Stomach (tissue), 4 donors: ENCODE results near the gene ADH7.

Source experiments
- CTCF ChIP-seq, 7 experiments: fragments of 450-650 bp in 4 of 7; fragments of 200-600 bp in 3 of 7; sonication (generic) in 3 of 7; IDR thresholded peaks; one replicate each; pipeline ENCODE4 v1.5.1; 2016 to 2019; ENCODE audit warnings: antibody characterized with exemption in 7 of 7, control low read depth in 2 of 7, mild to moderate bottlenecking in 1 of 7
- POLR2A ChIP-seq, 4 donors: fragments of 450-650 bp; IDR thresholded peaks; one replicate each; pipeline ENCODE4 v1.6.1; 2016; ENCODE audit warnings: antibody characterized with exemption in 4 of 4, control low read depth in 2 of 4, mild to moderate bottlenecking in 1 of 4, moderate library complexity in 1 of 4

- TF ChIP-seq POLR2A (IDR thresholded peaks at IDR 0.05) = no peak
- no peak for TF ChIP-seq CTCF (IDR thresholded peaks at IDR 0.05)
Observed at GRCh38 chr4:99394896-99395295, 40.2 kb downstream of the ADH7 start.
